ENCODE results near the gene ALMS1.

The ALMS1 gene

GRCh38 chr2:73487112-73487657 lies 101.5 kb downstream of the ALMS1 start:
- DNase-seq (no peak), ATAC-seq (ENCODE audit: insufficient read depth, low read depth) (no peak)
- H3K9ac ChIP-seq (ENCODE audit: low read depth, low read length) = no peak overlapping the region
- H3K27me3 ChIP-seq (ENCODE audit: insufficient read depth, low read length, poor library complexity) = no peaks in the 10 kb centered on the region
- H2AFZ ChIP-seq (ENCODE audit: low read depth, low read length) = no peak overlapping the region
- peaks cover 54% of the 10 kb centered on the region for H3K36me3 ChIP-seq (ENCODE audit: insufficient read depth, low read length)
- no peak overlapping the region for H3K4me2 ChIP-seq (ENCODE audit: insufficient read depth, low read length)
- H3K27ac ChIP-seq (ENCODE audit: low read length) = no peak overlapping the region
- TF ChIP-seq CTCF (IDR thresholded peaks at IDR 0.05; ENCODE audit: borderline replicate concordance, extremely low read depth, low read length, poor library complexity, severe bottlenecking) = no peak
- TF ChIP-seq EZH2 (IDR thresholded peaks at IDR 0.05; ENCODE audit: borderline replicate concordance, low read depth, low read length, severe bottlenecking) = no peak
- no peak overlapping the region for H3K4me3 ChIP-seq (ENCODE audit: low read depth in 1 of 2, low read length in 2 of 2)
- H3K4me1 ChIP-seq (ENCODE audit: insufficient read depth, low read length) = no peaks in the 10 kb centered on the region
- H3K79me2 ChIP-seq (ENCODE audit: insufficient read depth, low read length) = no peaks in the 10 kb centered on the region
- H3K9me3 ChIP-seq (ENCODE audit: insufficient read depth, low read length, severe bottlenecking) = peaks cover 15% of the 10 kb centered on the region
- H4K20me1 ChIP-seq (ENCODE audit: insufficient read depth, low read length) = no peaks in the 10 kb centered on the region

GRCh38 chr2:73488079-73488478 lies 102.4 kb downstream of the ALMS1 start:
- Histone ChIP-seq H4K20me1 (ENCODE audit: insufficient read depth, low read length) (no peaks in the 10 kb centered on the region), H3K36me3 (ENCODE audit: insufficient read depth, low read length) (peaks cover 54% of the 10 kb centered on the region), H3K79me2 (ENCODE audit: insufficient read depth, low read length) (no peaks in the 10 kb centered on the region), H3K9ac (ENCODE audit: low read depth, low read length) (no peak overlapping the region), H3K4me2 (ENCODE audit: insufficient read depth, low read length) (no peak overlapping the region), H3K27me3 (ENCODE audit: insufficient read depth, low read length, poor library complexity) (no peaks in the 10 kb centered on the region), H3K9me3 (ENCODE audit: insufficient read depth, low read length, severe bottlenecking) (peaks cover 15% of the 10 kb centered on the region), H3K27ac (ENCODE audit: low read length) (no peak overlapping the region), H2AFZ (ENCODE audit: low read depth, low read length) (no peak overlapping the region), H3K4me3 (ENCODE audit: low read depth in 1 of 2, low read length in 2 of 2) (no peak overlapping the region), H3K4me1 (ENCODE audit: insufficient read depth, low read length) (no peaks in the 10 kb centered on the region)
- TF ChIP-seq EZH2 (IDR thresholded peaks at IDR 0.05; ENCODE audit: borderline replicate concordance, low read depth, low read length, severe bottlenecking) (no peak), CTCF (IDR thresholded peaks at IDR 0.05; ENCODE audit: borderline replicate concordance, extremely low read depth, low read length, poor library complexity, severe bottlenecking) (no peak)
- DNase-seq (no peak), ATAC-seq (ENCODE audit: insufficient read depth, low read depth) (no peak)

- Histone ChIP-seq H3K27ac (ENCODE audit: low read length) (no peak overlapping the region), H3K9me3 (ENCODE audit: insufficient read depth, low read length, severe bottlenecking) (peaks cover 15% of the 10 kb centered on the region), H3K79me2 (ENCODE audit: insufficient read depth, low read length) (no peaks in the 10 kb centered on the region), H3K9ac (ENCODE audit: low read depth, low read length) (no peak overlapping the region), H2AFZ (ENCODE audit: low read depth, low read length) (no peak overlapping the region), H3K4me3 (ENCODE audit: low read depth in 1 of 2, low read length in 2 of 2) (no peak overlapping the region), H3K27me3 (ENCODE audit: insufficient read depth, low read length, poor library complexity) (no peaks in the 10 kb centered on the region), H3K36me3 (ENCODE audit: insufficient read depth, low read length) (peaks cover 58% of the 10 kb centered on the region), H3K4me2 (ENCODE audit: insufficient read depth, low read length) (no peak overlapping the region), H4K20me1 (ENCODE audit: insufficient read depth, low read length) (no peaks in the 10 kb centered on the region), H3K4me1 (ENCODE audit: insufficient read depth, low read length) (no peaks in the 10 kb centered on the region)
- DNase-seq = no peak
- TF ChIP-seq EZH2 (IDR thresholded peaks at IDR 0.05; ENCODE audit: borderline replicate concordance, low read depth, low read length, severe bottlenecking) (no peak), CTCF (IDR thresholded peaks at IDR 0.05; ENCODE audit: borderline replicate concordance, extremely low read depth, low read length, poor library complexity, severe bottlenecking) (no peak)
- no peak for ATAC-seq (ENCODE audit: insufficient read depth, low read depth)
These were observed 103.4 kb downstream of the ALMS1 start for GRCh38 chr2:73489053-73489452.

GRCh38 chr2:73494031-73494430 lies 108.4 kb downstream of the ALMS1 start:
- Histone ChIP-seq H3K9me3 (ENCODE audit: insufficient read depth, low read length, severe bottlenecking) (no peaks in the 10 kb centered on the region), H2AFZ (ENCODE audit: low read depth, low read length) (no peak overlapping the region)
- DNase-seq = no peak

More at GRCh38 chr2:73494031-73494430, 108.4 kb downstream of the ALMS1 start:
- Histone ChIP-seq H3K4me1 (ENCODE audit: insufficient read depth, low read length) (no peaks in the 10 kb centered on the region), H3K27me3 (ENCODE audit: insufficient read depth, low read length, poor library complexity) (no peaks in the 10 kb centered on the region), H3K79me2 (ENCODE audit: insufficient read depth, low read length) (no peaks in the 10 kb centered on the region), H3K36me3 (ENCODE audit: insufficient read depth, low read length) (peaks cover 31% of the 10 kb centered on the region), H3K4me2 (ENCODE audit: insufficient read depth, low read length) (no peak overlapping the region), H4K20me1 (ENCODE audit: insufficient read depth, low read length) (no peaks in the 10 kb centered on the region), H3K27ac (ENCODE audit: low read length) (no peak overlapping the region), H3K4me3 (ENCODE audit: low read depth in 1 of 2, low read length in 2 of 2) (no peak overlapping the region), H3K9ac (ENCODE audit: low read depth, low read length) (no peak overlapping the region)
- ATAC-seq (ENCODE audit: insufficient read depth, low read depth) = no peak
- TF ChIP-seq EZH2 (IDR thresholded peaks at IDR 0.05; ENCODE audit: borderline replicate concordance, low read depth, low read length, severe bottlenecking) = no peak
- TF ChIP-seq CTCF (IDR thresholded peaks at IDR 0.05; ENCODE audit: borderline replicate concordance, extremely low read depth, low read length, poor library complexity, severe bottlenecking) = no peak
